Measurements from ENCODE around the gene UBASH3B.
"Not testable (repeated sequence)": the region's sequence is repeated elsewhere in the genome, so short reads cannot be mapped to it uniquely, and the experiment has no call there.

The UBASH3B gene

GRCh38 chr11:122812638-122813037, 157.1 kb downstream of the UBASH3B start:
- DNase-seq (no peak), ATAC-seq (no peak)

- no peak for DNase-seq
- ATAC-seq, result no peak
Observed at GRCh38 chr11:122813176-122813893, 157.8 kb downstream of the UBASH3B start.

GRCh38 chr11:122813894-122814270, 158.4 kb downstream of the UBASH3B start:
- ATAC-seq, result no peak
- no peak for DNase-seq

GRCh38 chr11:122814401-122814800, 158.9 kb downstream of the UBASH3B start:
- ATAC-seq, result no peak
- no peak for DNase-seq

GRCh38 chr11:122815900-122816299, 160.4 kb downstream of the UBASH3B start:
- DNase-seq (no peak), ATAC-seq (no peak)

GRCh38 chr11:122816761-122817520, 161.4 kb downstream of the UBASH3B start:
- DNase-seq, result no peak
- ATAC-seq, result no peak

- ATAC-seq (no peak), DNase-seq (no peak)
Observed at GRCh38 chr11:122820158-122820557, 164.6 kb downstream of the UBASH3B start.

GRCh38 chr11:122821169-122821568, 165.6 kb downstream of the UBASH3B start:
- DNase-seq (no peak), ATAC-seq (no peak)

GRCh38 chr11:122822241-122822640, 166.7 kb downstream of the UBASH3B start:
- DNase-seq (no peak), ATAC-seq (peak; percentile 43)

- no peak for ATAC-seq
- DNase-seq, result no peak
Observed at GRCh38 chr11:122823564-122823963, 168.0 kb downstream of the UBASH3B start.

- DNase-seq, ATAC-seq: not testable (repeated sequence)
Observed at GRCh38 chr11:122829371-122829770, 173.8 kb downstream of the UBASH3B start.

- not testable (repeated sequence) for DNase-seq, ATAC-seq
Observed at GRCh38 chr11:122832297-122832696, 176.8 kb downstream of the UBASH3B start.

- DNase-seq (no peak), ATAC-seq (no peak)
Observed at GRCh38 chr11:122832721-122833470, 177.4 kb downstream of the UBASH3B start.

GRCh38 chr11:122833846-122834464, 178.4 kb downstream of the UBASH3B start:
- DNase-seq, result no peak
- no peak for ATAC-seq

- ATAC-seq, result no peak
- no peak for DNase-seq
Observed at GRCh38 chr11:122836916-122837315, 181.4 kb downstream of the UBASH3B start.

GRCh38 chr11:122837528-122838346, 182.2 kb downstream of the UBASH3B start:
- no peak for DNase-seq
- ATAC-seq, result no peak

GRCh38 chr11:122843281-122844141, 188.0 kb downstream of the UBASH3B start:
- peak; percentile 55 for DNase-seq
- peak; percentile 62 for ATAC-seq

GRCh38 chr11:122847466-122847865, 191.9 kb downstream of the UBASH3B start:
- no peak for DNase-seq
- no peak for ATAC-seq

GRCh38 chr11:122848186-122848585, 192.7 kb downstream of the UBASH3B start:
- DNase-seq (no peak), ATAC-seq (no peak)

GRCh38 chr11:122850076-122850631, 194.6 kb downstream of the UBASH3B start:
- ATAC-seq, result peak; percentile 80
- DNase-seq, result peak; percentile 76

Data from stimulated activated naive CD8-positive, alpha-beta T cell treated with anti-CD3 and anti-CD28 coated beads, Interleukin-15, Interleukin-2, amounts not matched to agents 100 U/mL and 50 U/mL, for 24 hours (primary cell).